ENCODE data around the gene LYPD6B.

LYPD6B gene

GRCh38 chr2:149047118-149047517 is 8.6 kb downstream of the LYPD6B start:
- DNase-seq, result no peak

GRCh38 chr2:149049142-149049541 is 10.6 kb downstream of the LYPD6B start:
- no peak for DNase-seq

- no peak for DNase-seq
Observed at GRCh38 chr2:149050188-149050587, 11.7 kb downstream of the LYPD6B start.

- no peak for DNase-seq
Observed at GRCh38 chr2:149055751-149056150, 17.3 kb downstream of the LYPD6B start.

GRCh38 chr2:149056541-149057255 is 18.2 kb downstream of the LYPD6B start:
- DNase-seq, result no peak

GRCh38 chr2:149057401-149057800 is 18.9 kb downstream of the LYPD6B start:
- DNase-seq, result no peak

GRCh38 chr2:149058936-149059335 is 20.4 kb downstream of the LYPD6B start:
- no peak for DNase-seq

GRCh38 chr2:149059822-149060221 is 21.3 kb downstream of the LYPD6B start:
- no peak for DNase-seq

- no peak for DNase-seq
Observed at GRCh38 chr2:149061133-149061745, 22.7 kb downstream of the LYPD6B start.

- no peak for DNase-seq
Observed at GRCh38 chr2:149062531-149062930, 24.0 kb downstream of the LYPD6B start.

- DNase-seq, result no peak
Observed at GRCh38 chr2:149063177-149063576, 24.7 kb downstream of the LYPD6B start.

GRCh38 chr2:149064365-149064841 is 25.9 kb downstream of the LYPD6B start:
- no peak for DNase-seq

- no peak for DNase-seq
Observed at GRCh38 chr2:149064856-149065630, 26.5 kb downstream of the LYPD6B start.

- no peak for DNase-seq
Observed at GRCh38 chr2:149068225-149068995, 29.9 kb downstream of the LYPD6B start.

- DNase-seq, result no peak
Observed at GRCh38 chr2:149068996-149069888, 30.7 kb downstream of the LYPD6B start.

- no peak for DNase-seq
Observed at GRCh38 chr2:149070681-149071320, 32.3 kb downstream of the LYPD6B start.

GRCh38 chr2:149075105-149075504 is 36.6 kb downstream of the LYPD6B start:
- DNase-seq, result no peak

- DNase-seq, result no peak
Observed at GRCh38 chr2:149075853-149076252, 37.4 kb downstream of the LYPD6B start.

- DNase-seq, result no peak
Observed at GRCh38 chr2:149076863-149077412, 38.4 kb downstream of the LYPD6B start.

GRCh38 chr2:149077861-149078260 is 39.4 kb downstream of the LYPD6B start:
- no peak for DNase-seq

GRCh38 chr2:149080099-149080498 is 41.6 kb downstream of the LYPD6B start:
- DNase-seq, result no peak
